ENCODE measurements around the gene POLRMT.

DNA sequence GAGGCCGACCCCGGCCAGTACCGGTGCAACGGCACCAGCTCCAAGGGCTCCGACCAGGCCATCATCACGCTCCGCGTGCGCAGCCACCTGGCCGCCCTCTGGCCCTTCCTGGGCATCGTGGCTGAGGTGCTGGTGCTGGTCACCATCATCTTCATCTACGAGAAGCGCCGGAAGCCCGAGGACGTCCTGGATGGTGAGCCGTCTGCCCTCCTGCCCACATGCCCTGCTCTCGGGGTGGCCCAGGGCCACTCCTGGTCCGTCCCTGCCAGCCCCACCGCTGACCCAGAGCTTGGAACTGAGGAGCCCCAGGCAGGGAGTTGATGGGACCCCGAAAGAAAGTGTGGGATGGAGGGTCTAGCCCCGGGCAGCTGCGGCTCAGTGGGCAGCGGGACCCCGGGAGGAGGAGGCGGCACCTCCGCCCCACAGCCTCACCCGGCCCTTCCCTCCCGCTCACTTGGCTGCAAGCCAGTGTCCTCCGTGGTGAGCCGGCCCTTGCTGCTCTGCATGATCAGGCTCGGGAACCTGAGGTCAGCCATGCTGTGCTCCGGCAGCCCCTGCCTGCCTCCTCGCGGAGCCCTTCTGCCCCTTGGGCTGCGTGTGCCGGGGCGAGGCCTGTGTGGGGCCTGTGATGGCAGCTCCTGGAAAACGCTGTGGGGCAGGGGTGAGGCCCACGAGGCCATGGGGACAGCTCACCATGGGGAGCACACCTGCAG, 51.8 kb downstream of the POLRMT start:
- TF ChIP-seq, protein P1, sequence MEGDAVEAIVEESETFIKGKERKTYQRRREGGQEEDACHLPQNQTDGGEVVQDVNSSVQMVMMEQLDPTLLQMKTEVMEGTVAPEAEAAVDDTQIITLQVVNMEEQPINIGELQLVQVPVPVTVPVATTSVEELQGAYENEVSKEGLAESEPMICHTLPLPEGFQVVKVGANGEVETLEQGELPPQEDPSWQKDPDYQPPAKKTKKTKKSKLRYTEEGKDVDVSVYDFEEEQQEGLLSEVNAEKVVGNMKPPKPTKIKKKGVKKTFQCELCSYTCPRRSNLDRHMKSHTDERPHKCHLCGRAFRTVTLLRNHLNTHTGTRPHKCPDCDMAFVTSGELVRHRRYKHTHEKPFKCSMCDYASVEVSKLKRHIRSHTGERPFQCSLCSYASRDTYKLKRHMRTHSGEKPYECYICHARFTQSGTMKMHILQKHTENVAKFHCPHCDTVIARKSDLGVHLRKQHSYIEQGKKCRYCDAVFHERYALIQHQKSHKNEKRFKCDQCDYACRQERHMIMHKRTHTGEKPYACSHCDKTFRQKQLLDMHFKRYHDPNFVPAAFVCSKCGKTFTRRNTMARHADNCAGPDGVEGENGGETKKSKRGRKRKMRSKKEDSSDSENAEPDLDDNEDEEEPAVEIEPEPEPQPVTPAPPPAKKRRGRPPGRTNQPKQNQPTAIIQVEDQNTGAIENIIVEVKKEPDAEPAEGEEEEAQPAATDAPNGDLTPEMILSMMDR (IDR thresholded peaks at IDR 0.05): no peak
- no peak for TF ChIP-seq POLR2A (IDR thresholded peaks at IDR 0.05)
